Stomach (tissue), 4 donors: Measurements from ENCODE around the gene MBP.

Experiments used
- POLR2A ChIP-seq, 4 donors: fragments of 450-650 bp; IDR thresholded peaks; one replicate each; pipeline ENCODE4 v1.6.1; 2016; ENCODE audit warnings: antibody characterized with exemption in 4 of 4, control low read depth in 2 of 4, mild to moderate bottlenecking in 1 of 4, moderate library complexity in 1 of 4
- TF ChIP-seq, protein P1 (sequence below), 7 experiments: fragments of 450-650 bp in 4 of 7; fragments of 200-600 bp in 3 of 7; sonication (generic) in 3 of 7; IDR thresholded peaks; one replicate each; pipeline ENCODE4 v1.5.1; 2016 to 2019; ENCODE audit warnings: antibody characterized with exemption in 7 of 7, control low read depth in 2 of 7, mild to moderate bottlenecking in 1 of 7

DNA sequence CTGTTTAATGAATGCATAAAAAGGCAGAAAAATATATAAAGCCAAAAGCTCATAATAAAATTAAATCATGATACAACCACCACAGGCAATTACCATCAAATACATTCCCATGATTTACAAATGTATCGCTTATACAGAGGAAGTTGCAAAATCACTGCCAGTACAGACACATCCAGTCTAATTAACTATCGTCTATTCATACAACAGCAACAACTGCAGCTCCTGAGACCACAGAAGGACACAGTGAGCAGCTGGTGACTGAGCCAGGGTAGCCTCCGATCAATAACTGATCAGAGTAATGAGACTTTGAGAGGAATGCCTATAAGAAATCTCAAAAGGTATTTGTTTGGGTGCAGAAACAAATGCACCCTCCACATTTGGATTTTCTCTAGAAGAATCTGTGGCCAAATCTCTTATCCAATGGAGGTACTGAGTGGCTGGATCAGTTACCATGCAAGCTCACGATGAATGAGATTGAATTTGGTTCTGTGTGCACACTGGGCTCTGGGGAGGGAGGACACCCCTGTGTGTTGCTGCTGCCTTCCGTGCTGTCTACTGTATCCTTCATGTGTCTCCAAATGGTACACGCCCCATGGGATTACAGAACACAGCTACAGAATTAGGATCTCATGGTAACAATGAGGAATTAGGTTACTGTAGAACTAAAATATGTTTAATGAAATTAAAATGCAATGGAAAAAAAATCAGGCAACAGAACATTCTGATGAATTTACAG lies 119.6 kb downstream of the MBP start:
- TF ChIP-seq, protein P1, sequence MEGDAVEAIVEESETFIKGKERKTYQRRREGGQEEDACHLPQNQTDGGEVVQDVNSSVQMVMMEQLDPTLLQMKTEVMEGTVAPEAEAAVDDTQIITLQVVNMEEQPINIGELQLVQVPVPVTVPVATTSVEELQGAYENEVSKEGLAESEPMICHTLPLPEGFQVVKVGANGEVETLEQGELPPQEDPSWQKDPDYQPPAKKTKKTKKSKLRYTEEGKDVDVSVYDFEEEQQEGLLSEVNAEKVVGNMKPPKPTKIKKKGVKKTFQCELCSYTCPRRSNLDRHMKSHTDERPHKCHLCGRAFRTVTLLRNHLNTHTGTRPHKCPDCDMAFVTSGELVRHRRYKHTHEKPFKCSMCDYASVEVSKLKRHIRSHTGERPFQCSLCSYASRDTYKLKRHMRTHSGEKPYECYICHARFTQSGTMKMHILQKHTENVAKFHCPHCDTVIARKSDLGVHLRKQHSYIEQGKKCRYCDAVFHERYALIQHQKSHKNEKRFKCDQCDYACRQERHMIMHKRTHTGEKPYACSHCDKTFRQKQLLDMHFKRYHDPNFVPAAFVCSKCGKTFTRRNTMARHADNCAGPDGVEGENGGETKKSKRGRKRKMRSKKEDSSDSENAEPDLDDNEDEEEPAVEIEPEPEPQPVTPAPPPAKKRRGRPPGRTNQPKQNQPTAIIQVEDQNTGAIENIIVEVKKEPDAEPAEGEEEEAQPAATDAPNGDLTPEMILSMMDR (IDR thresholded peaks at IDR 0.05): no peak
- no peak for TF ChIP-seq POLR2A (IDR thresholded peaks at IDR 0.05)
